Measurements from ENCODE around the gene SH3RF1.

Gene SH3RF1

DNA sequence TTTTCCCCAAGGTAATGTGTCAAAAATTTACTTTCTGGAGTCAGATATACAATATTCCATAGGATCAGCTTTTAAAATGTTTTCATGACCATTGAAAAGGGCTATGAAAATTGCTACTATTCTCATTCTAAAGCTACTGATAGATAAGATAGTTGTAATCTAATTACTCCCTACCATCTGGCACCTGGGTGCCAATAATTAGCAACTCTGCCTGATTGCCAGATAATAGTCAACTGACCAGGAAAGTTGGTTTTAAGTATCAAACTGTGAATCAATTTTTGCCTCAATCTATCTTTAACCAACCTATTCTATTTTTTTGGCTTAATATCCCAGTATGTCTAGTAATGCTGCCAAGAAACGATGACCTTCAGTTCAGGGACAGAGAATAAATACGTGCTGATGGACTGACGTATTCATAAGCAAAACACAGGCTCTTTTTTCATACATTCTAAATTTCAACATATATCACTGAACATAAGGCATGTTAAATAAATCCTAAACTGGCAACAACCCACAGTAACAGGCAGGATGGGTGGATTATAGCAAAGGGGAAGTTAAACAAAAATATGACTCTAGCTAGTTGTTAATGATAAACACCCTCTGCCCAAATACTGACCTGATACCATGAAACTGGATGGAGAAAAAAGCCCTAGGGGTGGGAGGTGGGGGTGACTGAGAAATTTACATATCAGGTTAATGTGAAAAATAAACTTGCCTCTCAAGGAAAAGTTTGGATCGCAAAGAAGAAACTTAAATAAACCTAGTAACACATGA is 18.2 kb downstream of the SH3RF1 start:
- H3K4me1 ChIP-seq (ENCODE audit: control insufficient read depth in 2 of 2, insufficient read depth in 2 of 2, low read length in 2 of 2), result peaks cover 31 to 72% of the 10 kb centered on the region in 2 donors
- peak overlapping the region; percentile 90 to 95 for H3K27ac ChIP-seq (ENCODE audit: low read depth in 2 of 2, low read length in 2 of 2)
- no peaks in the 10 kb centered on the region for H3K27me3 ChIP-seq (ENCODE audit: control insufficient read depth in 2 of 2, insufficient read depth in 2 of 2, low read length in 2 of 2)
- H3K9ac ChIP-seq (ENCODE audit: low read depth in 1 of 2, low read length in 2 of 2), result peak overlapping the region; percentile 34 to 68
- H3K9me3 ChIP-seq (ENCODE audit: control insufficient read depth in 2 of 2, low read length in 2 of 2), result no peaks in the 10 kb centered on the region
- H3K4me3 ChIP-seq (ENCODE audit: low read length in 2 of 2), result peak overlapping the region in 1 of 2 donors; percentile 17
- no peaks in the 10 kb centered on the region for H3K36me3 ChIP-seq (ENCODE audit: control insufficient read depth in 2 of 2, insufficient read depth in 2 of 2, low read length in 2 of 2)

GRCh38 chr4:169251291-169252235 is 19.2 kb downstream of the SH3RF1 start:
- Histone ChIP-seq H3K4me1 (ENCODE audit: control insufficient read depth in 2 of 2, insufficient read depth in 2 of 2, low read length in 2 of 2) (peaks cover 31 to 67% of the 10 kb centered on the region in 2 donors), H3K27me3 (ENCODE audit: control insufficient read depth in 2 of 2, insufficient read depth in 2 of 2, low read length in 2 of 2) (no peaks in the 10 kb centered on the region), H3K9ac (ENCODE audit: low read depth in 1 of 2, low read length in 2 of 2) (peak overlapping the region; percentile 34 to 68), H3K9me3 (ENCODE audit: control insufficient read depth in 2 of 2, low read length in 2 of 2) (no peaks in the 10 kb centered on the region), H3K4me3 (ENCODE audit: low read length in 2 of 2) (peak overlapping the region in 1 of 2 donors; percentile 17), H3K27ac (ENCODE audit: low read depth in 2 of 2, low read length in 2 of 2) (peak overlapping the region; percentile 90 to 95), H3K36me3 (ENCODE audit: control insufficient read depth in 2 of 2, insufficient read depth in 2 of 2, low read length in 2 of 2) (no peaks in the 10 kb centered on the region)

GRCh38 chr4:169250796-169251195 is 20.0 kb downstream of the SH3RF1 start:
- peak overlapping the region; percentile 90 to 95 for H3K27ac ChIP-seq (ENCODE audit: low read depth in 2 of 2, low read length in 2 of 2)
- H3K9ac ChIP-seq (ENCODE audit: low read depth in 1 of 2, low read length in 2 of 2), result peak overlapping the region in 1 of 2 donors; percentile 68
- peak overlapping the region in 1 of 2 donors; percentile 14 for H3K4me3 ChIP-seq (ENCODE audit: low read length in 2 of 2)
- H3K36me3 ChIP-seq (ENCODE audit: control insufficient read depth in 2 of 2, insufficient read depth in 2 of 2, low read length in 2 of 2), result no peaks in the 10 kb centered on the region
- H3K27me3 ChIP-seq (ENCODE audit: control insufficient read depth in 2 of 2, insufficient read depth in 2 of 2, low read length in 2 of 2), result no peaks in the 10 kb centered on the region
- peaks cover 31 to 60% of the 10 kb centered on the region in 2 donors for H3K4me1 ChIP-seq (ENCODE audit: control insufficient read depth in 2 of 2, insufficient read depth in 2 of 2, low read length in 2 of 2)
- no peaks in the 10 kb centered on the region for H3K9me3 ChIP-seq (ENCODE audit: control insufficient read depth in 2 of 2, low read length in 2 of 2)

DNA sequence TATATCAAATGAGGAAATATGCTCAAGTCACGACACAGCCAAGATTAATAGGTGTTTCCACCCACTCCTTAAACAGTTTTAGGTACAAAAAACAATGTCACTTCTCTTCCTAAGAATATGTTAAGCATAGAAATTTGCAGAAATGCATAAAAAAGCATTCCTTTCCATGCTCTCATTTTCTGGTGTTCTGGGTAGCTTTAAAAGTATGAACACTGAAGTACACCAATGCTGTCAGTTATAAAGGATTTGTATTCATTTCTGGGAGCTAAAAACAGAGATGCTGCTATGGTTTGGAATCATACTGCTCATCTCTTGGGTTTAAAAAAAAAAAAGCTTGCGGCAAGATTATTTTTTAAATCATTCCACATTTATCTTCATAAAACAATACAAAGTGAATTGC is 20.8 kb downstream of the SH3RF1 start:
- H3K9ac ChIP-seq (ENCODE audit: low read depth in 1 of 2, low read length in 2 of 2), result peak overlapping the region; percentile 27 to 68
- peaks cover 31 to 57% of the 10 kb centered on the region in 2 donors for H3K4me1 ChIP-seq (ENCODE audit: control insufficient read depth in 2 of 2, insufficient read depth in 2 of 2, low read length in 2 of 2)
- no peaks in the 10 kb centered on the region for H3K27me3 ChIP-seq (ENCODE audit: control insufficient read depth in 2 of 2, insufficient read depth in 2 of 2, low read length in 2 of 2)
- no peaks in the 10 kb centered on the region for H3K36me3 ChIP-seq (ENCODE audit: control insufficient read depth in 2 of 2, insufficient read depth in 2 of 2, low read length in 2 of 2)
- no peaks in the 10 kb centered on the region for H3K9me3 ChIP-seq (ENCODE audit: control insufficient read depth in 2 of 2, low read length in 2 of 2)
- H3K27ac ChIP-seq (ENCODE audit: low read depth in 2 of 2, low read length in 2 of 2), result peak overlapping the region; percentile 90 to 95
- H3K4me3 ChIP-seq (ENCODE audit: low read length in 2 of 2), result peak overlapping the region; percentile 39 to 56

DNA sequence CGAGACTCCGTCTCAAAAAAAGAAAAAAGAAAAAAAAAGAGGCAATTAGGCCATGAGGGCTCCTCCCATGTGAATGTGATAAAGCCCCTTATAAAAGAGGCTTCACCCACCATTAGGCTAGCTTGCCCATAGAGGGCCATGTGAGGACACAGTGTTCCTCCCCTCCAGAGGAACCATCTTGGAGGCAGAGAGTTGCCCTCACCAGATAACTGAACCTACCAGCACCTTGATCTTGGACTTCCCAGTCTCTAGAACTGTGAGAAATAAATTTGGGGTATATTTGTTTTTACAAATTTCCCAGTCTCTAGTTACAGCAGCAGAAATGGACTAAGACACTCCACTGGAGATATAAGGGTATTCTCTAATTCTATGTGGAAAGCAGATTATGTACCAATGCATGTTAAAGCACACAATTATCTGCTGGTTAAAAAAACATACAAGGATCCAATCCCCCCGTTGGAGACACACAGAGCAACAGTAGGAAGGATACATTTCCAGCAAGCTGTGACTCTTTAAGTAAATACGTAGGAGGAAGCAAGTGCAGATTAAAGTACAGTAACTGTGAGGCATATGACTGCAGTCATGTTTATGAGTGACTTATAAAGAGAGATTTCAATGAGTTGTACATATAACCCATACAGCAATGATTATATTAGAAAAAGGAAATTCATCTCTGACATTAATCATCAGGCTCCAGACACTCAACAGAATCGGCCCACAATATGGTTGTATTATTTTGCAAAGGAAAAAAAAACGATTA is 21.4 kb downstream of the SH3RF1 start:
- Histone ChIP-seq H3K27me3 (ENCODE audit: control insufficient read depth in 2 of 2, insufficient read depth in 2 of 2, low read length in 2 of 2) (no peaks in the 10 kb centered on the region), H3K4me1 (ENCODE audit: control insufficient read depth in 2 of 2, insufficient read depth in 2 of 2, low read length in 2 of 2) (peaks cover 25 to 54% of the 10 kb centered on the region in 2 donors), H3K9me3 (ENCODE audit: control insufficient read depth in 2 of 2, low read length in 2 of 2) (no peaks in the 10 kb centered on the region), H3K36me3 (ENCODE audit: control insufficient read depth in 2 of 2, insufficient read depth in 2 of 2, low read length in 2 of 2) (no peaks in the 10 kb centered on the region), H3K4me3 (ENCODE audit: low read length in 2 of 2) (peak overlapping the region; percentile 39 to 56), H3K27ac (ENCODE audit: low read depth in 2 of 2, low read length in 2 of 2) (peak overlapping the region; percentile 90 to 95), H3K9ac (ENCODE audit: low read depth in 1 of 2, low read length in 2 of 2) (peak overlapping the region; percentile 5 to 68)

DNA sequence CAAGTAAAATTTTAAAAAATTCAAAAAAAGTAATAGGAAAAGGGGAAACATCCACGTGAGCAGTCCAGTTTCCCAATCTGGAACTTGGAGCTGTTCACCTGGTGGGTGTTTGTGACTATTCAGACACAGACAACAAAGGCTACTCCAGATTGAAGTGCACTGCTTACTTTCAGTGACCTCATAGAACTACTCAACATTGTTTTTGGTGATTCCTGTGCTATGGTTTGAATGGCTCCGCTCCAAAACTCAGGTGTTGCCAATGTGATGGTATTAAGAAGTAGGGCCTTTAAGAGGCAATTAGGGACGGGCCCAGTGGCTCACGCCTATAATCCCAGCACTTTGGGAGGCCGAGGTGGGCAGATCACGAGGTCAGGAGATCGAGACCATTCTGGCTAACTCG is 22.1 kb downstream of the SH3RF1 start:
- H3K9me3 ChIP-seq (ENCODE audit: control insufficient read depth in 2 of 2, low read length in 2 of 2), result no peaks in the 10 kb centered on the region
- H3K27me3 ChIP-seq (ENCODE audit: control insufficient read depth in 2 of 2, insufficient read depth in 2 of 2, low read length in 2 of 2), result no peaks in the 10 kb centered on the region
- no peak overlapping the region for H3K4me3 ChIP-seq (ENCODE audit: low read length in 2 of 2)
- H3K4me1 ChIP-seq (ENCODE audit: control insufficient read depth in 2 of 2, insufficient read depth in 2 of 2, low read length in 2 of 2), result peaks cover 25 to 53% of the 10 kb centered on the region in 2 donors
- no peaks in the 10 kb centered on the region for H3K36me3 ChIP-seq (ENCODE audit: control insufficient read depth in 2 of 2, insufficient read depth in 2 of 2, low read length in 2 of 2)
- H3K27ac ChIP-seq (ENCODE audit: low read depth in 2 of 2, low read length in 2 of 2), result peak overlapping the region; percentile 90 to 95
- no peak overlapping the region for H3K9ac ChIP-seq (ENCODE audit: low read depth in 1 of 2, low read length in 2 of 2)

DNA sequence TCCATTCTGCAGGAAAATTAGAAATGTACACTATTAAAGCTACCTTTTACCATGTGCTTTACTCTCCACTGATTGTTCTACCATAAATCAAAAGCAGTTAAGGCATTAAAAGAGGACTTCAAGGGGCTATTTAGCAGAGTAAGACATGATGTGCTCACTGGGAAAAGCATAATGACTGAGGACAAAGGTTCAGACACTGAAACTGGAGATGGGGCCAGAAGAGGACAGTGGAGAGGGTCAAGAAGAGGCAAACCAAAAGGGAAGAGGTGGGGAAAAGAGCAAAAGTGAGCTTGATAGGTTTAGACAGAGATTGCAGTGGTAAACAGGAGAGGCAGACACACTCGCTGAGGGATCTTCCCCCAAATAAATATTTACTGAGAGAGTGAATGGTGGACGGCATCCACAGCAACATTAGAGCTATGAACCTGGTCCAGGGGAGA is 23.8 kb downstream of the SH3RF1 start:
- Histone ChIP-seq H3K36me3 (ENCODE audit: control insufficient read depth in 2 of 2, insufficient read depth in 2 of 2, low read length in 2 of 2) (no peaks in the 10 kb centered on the region), H3K4me1 (ENCODE audit: control insufficient read depth in 2 of 2, insufficient read depth in 2 of 2, low read length in 2 of 2) (peaks cover 20 to 38% of the 10 kb centered on the region in 2 donors), H3K9me3 (ENCODE audit: control insufficient read depth in 2 of 2, low read length in 2 of 2) (no peaks in the 10 kb centered on the region), H3K4me3 (ENCODE audit: low read length in 2 of 2) (no peak overlapping the region), H3K27me3 (ENCODE audit: control insufficient read depth in 2 of 2, insufficient read depth in 2 of 2, low read length in 2 of 2) (no peaks in the 10 kb centered on the region), H3K27ac (ENCODE audit: low read depth in 2 of 2, low read length in 2 of 2) (no peak overlapping the region), H3K9ac (ENCODE audit: low read depth in 1 of 2, low read length in 2 of 2) (no peak overlapping the region)

DNA sequence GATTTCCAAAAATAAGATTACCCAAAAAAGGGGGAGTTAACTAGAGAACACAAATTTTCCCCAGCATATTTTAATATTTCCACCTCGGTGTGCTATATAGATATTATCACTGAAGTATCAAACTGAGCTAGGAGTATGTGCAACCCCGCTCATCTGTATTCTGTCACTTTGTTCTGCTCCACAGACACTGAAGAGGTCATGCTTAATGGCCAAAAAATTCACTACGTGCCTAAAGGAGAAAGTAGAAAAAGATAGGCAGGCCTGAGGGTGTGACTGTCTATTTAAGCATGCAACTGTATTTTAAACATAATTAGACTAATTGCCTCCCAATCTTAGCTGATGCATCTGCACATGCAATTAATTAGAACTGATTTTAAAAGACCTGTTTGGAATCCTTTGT is 24.5 kb downstream of the SH3RF1 start:
- Histone ChIP-seq H3K27me3 (ENCODE audit: control insufficient read depth in 2 of 2, insufficient read depth in 2 of 2, low read length in 2 of 2) (no peaks in the 10 kb centered on the region), H3K4me3 (ENCODE audit: low read length in 2 of 2) (no peak overlapping the region), H3K4me1 (ENCODE audit: control insufficient read depth in 2 of 2, insufficient read depth in 2 of 2, low read length in 2 of 2) (peaks cover 17 to 34% of the 10 kb centered on the region in 2 donors), H3K36me3 (ENCODE audit: control insufficient read depth in 2 of 2, insufficient read depth in 2 of 2, low read length in 2 of 2) (peaks cover 0 to 2% of the 10 kb centered on the region in 2 donors), H3K27ac (ENCODE audit: low read depth in 2 of 2, low read length in 2 of 2) (no peak overlapping the region), H3K9me3 (ENCODE audit: control insufficient read depth in 2 of 2, low read length in 2 of 2) (no peaks in the 10 kb centered on the region), H3K9ac (ENCODE audit: low read depth in 1 of 2, low read length in 2 of 2) (no peak overlapping the region)

- Histone ChIP-seq H3K27ac (ENCODE audit: low read depth in 2 of 2, low read length in 2 of 2) (no peak overlapping the region), H3K4me3 (ENCODE audit: low read length in 2 of 2) (no peak overlapping the region), H3K36me3 (ENCODE audit: control insufficient read depth in 2 of 2, insufficient read depth in 2 of 2, low read length in 2 of 2) (peaks cover 0 to 3% of the 10 kb centered on the region in 2 donors), H3K27me3 (ENCODE audit: control insufficient read depth in 2 of 2, insufficient read depth in 2 of 2, low read length in 2 of 2) (no peaks in the 10 kb centered on the region), H3K4me1 (ENCODE audit: control insufficient read depth in 2 of 2, insufficient read depth in 2 of 2, low read length in 2 of 2) (peaks cover 8 to 22% of the 10 kb centered on the region in 2 donors), H3K9ac (ENCODE audit: low read depth in 1 of 2, low read length in 2 of 2) (no peak overlapping the region), H3K9me3 (ENCODE audit: control insufficient read depth in 2 of 2, low read length in 2 of 2) (no peaks in the 10 kb centered on the region)
Measured at GRCh38 chr4:169245061-169245460, 25.7 kb downstream of the SH3RF1 start.

Data from mucosa of rectum (tissue), 2 donors.